Thyroid gland (tissue), 4 donors: ENCODE measurements around the gene SMURF1.

Source experiments
- CTCF ChIP-seq, 6 experiments: fragments of 200-600 bp in 3 of 6; fragments of 450-650 bp in 3 of 6; sonication (generic) in 3 of 6; IDR thresholded peaks; one replicate each; pipeline ENCODE4 v1.5.1; 2016 to 2019; ENCODE audit warnings: antibody characterized with exemption in 6 of 6, mild to moderate bottlenecking in 2 of 6, inconsistent platforms in 1 of 6, moderate library complexity in 1 of 6
- POLR2A ChIP-seq, 2 donors: fragments of 450-650 bp; IDR thresholded peaks; one replicate each; pipeline ENCODE4 v1.6.1; 2017; ENCODE audit warnings: antibody characterized with exemption in 2 of 2, mild to moderate bottlenecking in 2 of 2, moderate library complexity in 1 of 2

- TF ChIP-seq CTCF (IDR thresholded peaks at IDR 0.05), result no peak
- no peak for TF ChIP-seq POLR2A (IDR thresholded peaks at IDR 0.05)
Measured at GRCh38 chr7:98993024-98993897, 150.6 kb downstream of the SMURF1 start.
